T-cell (primary cell): ENCODE results near the gene HDAC1. TPM values are rescaled to one million over a fixed set of nuclear protein-coding genes. Genes with fewer than 3 reads are reported as not detected.
"Not testable (repeated sequence)": the region's sequence is repeated elsewhere in the genome, so short reads cannot be mapped to it uniquely, and the experiment has no call there.

Experiments used
- ATAC-seq, 4 experiments: fragments of 200-7000 bp in 3 of 4; fragments of 150-1000 bp in 1 of 4; cut with Tn5 transposase; replicated peaks in 1 of 4; 1 replicate in 3 of 4; 2 replicates in 1 of 4; pipeline ENCODE4 v1.10.0; 2021; ENCODE audit warnings: moderate library complexity in 3 of 4, mild to moderate bottlenecking in 2 of 4, moderate number of reproducible peaks in 1 of 4
- CTCF ChIA-PET, 2 donors: fragments of 300-600 bp; sonication (Branson Sonifier 250); formaldehyde crosslinking; loops; one replicate each; lab custom pipeline; 2022; ENCODE audit warnings: antibody characterized with exemption in 2 of 2; lab: Charles Lee
- POLR2A ChIA-PET, 2 donors: fragments of 300-600 bp; sonication (Branson Sonifier 250); formaldehyde crosslinking; loops; one replicate each; lab custom pipeline; 2022; ENCODE audit warnings: antibody characterized with exemption in 2 of 2; lab: Charles Lee
- DNase-seq, 35 experiments: peaks; one replicate each; pipeline versions ENCODE4 v3.0.0 to v3.0.0-alpha.2; 2013 to 2023
- H3K27ac ChIP-seq: one replicate; pipeline ENCODE4 v1.5.1; 2013; ENCODE audit warnings: low read length
- H3K27me3 ChIP-seq, 2 experiments: replicated peaks in 1 of 2; 1 replicate in 1 of 2; 2 replicates in 1 of 2; pipeline versions ENCODE4 v1.6.1 to v1.7.0; 2013; ENCODE audit warnings: low read length in 1 of 2, mixed read lengths in 1 of 2; ENCODE audit not compliant: control insufficient read depth in 2 of 2, insufficient read depth in 2 of 2; ENCODE audit errors: extremely low read depth in 1 of 2
- H3K36me3 ChIP-seq, 2 donors: 1 replicate in 1 of 2; 2 replicates in 1 of 2; pipeline versions ENCODE4 v1.6.1 to v1.7.0; 2013; ENCODE audit warnings: low read length in 1 of 2; ENCODE audit not compliant: control insufficient read depth in 2 of 2, insufficient read depth in 1 of 2; ENCODE audit errors: extremely low read depth in 1 of 2
- H3K4me1 ChIP-seq, 2 experiments: 1 replicate in 1 of 2; 2 replicates in 1 of 2; pipeline versions ENCODE4 v1.6.1 to v1.7.0; 2013; ENCODE audit warnings: low read length in 2 of 2, mixed read lengths in 1 of 2; ENCODE audit not compliant: insufficient read depth in 2 of 2, control insufficient read depth in 1 of 2; ENCODE audit errors: extremely low read depth in 1 of 2
- H3K4me3 ChIP-seq, 2 donors: 1 replicate in 1 of 2; 2 replicates in 1 of 2; pipeline versions ENCODE4 v1.5.1 to v1.7.0; 2013; ENCODE audit warnings: mild to moderate bottlenecking in 2 of 2, low read length in 1 of 2, moderate library complexity in 1 of 2; ENCODE audit not compliant: control insufficient read depth in 1 of 2; ENCODE audit errors: extremely low read depth in 1 of 2
- H3K9me3 ChIP-seq: 2 replicates; pipeline ENCODE4 v1.7.0; 2013
- H3K27ac Mint-ChIP-seq, 2 donors: one replicate each; pipeline ENCODE4 v1.8.0; 2020 to 2021; ENCODE audit warnings: mild to moderate bottlenecking in 2 of 2, mixed read lengths in 2 of 2
- H3K27me3 Mint-ChIP-seq, 2 donors: one replicate each; pipeline ENCODE4 v1.8.0; 2021 to 2022; ENCODE audit warnings: mixed read lengths in 2 of 2
- H3K36me3 Mint-ChIP-seq: one replicate; pipeline ENCODE4 v1.8.0; 2021; ENCODE audit warnings: mixed read lengths
- H3K4me1 Mint-ChIP-seq, 3 donors: one replicate each; pipeline ENCODE4 v1.8.0; 2020 to 2022; ENCODE audit warnings: mixed read lengths in 3 of 3, mild to moderate bottlenecking in 1 of 3
- H3K4me3 Mint-ChIP-seq, 3 donors: one replicate each; pipeline ENCODE4 v1.8.0; 2020 to 2022; ENCODE audit warnings: mild to moderate bottlenecking in 3 of 3, mixed read lengths in 3 of 3, moderate library complexity in 3 of 3
- H3K9me3 Mint-ChIP-seq, 3 donors: one replicate each; pipeline ENCODE4 v1.8.0; 2020 to 2022; ENCODE audit warnings: mixed read lengths in 3 of 3
- WGBS: methylation state at CpG from one replicate; pipeline ENCODE4 v1.1.5; 2013; ENCODE audit warnings: missing lambda C conversion rate; ENCODE audit not compliant: insufficient coverage; 5-methylcytosine and 5-hydroxymethylcytosine counted together
- total RNA-seq, 35 experiments: library from RNA in 6 of 35; stranded (reverse) in 6 of 35; fragments of 120-200 nt in 1 of 35; gene quantifications; one replicate each; pipeline versions ENCODE4 v1.2.1 to v1.2.4 and lab custom pipeline; 2013 to 2026

HDAC1 gene
- total RNA-seq, 5 donors from 2014 or later (not counting 1 experiment from before 2014, with no cell fraction given) = 117 to 153 (median 142) TPM

GRCh38 chr1:32263236-32263593 is 28.7 kb upstream of the HDAC1 start:
- Mint-ChIP-seq H3K27ac (peak overlapping the region; percentile 80 to 87), H3K36me3 (peaks cover 23% of the 10 kb centered on the region)
- H3K4me3 ChIP-seq = not testable (repeated sequence)

GRCh38 chr1:32263744-32264143 is 28.1 kb upstream of the HDAC1 start:
- H3K36me3 Mint-ChIP-seq = peaks cover 23% of the 10 kb centered on the region
- H3K9me3 Mint-ChIP-seq = no peaks in the 10 kb centered on the region
- Histone ChIP-seq H3K27me3 (no peaks in the 10 kb centered on the region), H3K27ac (peak overlapping the region; percentile 70), H3K4me3 (peak overlapping the region; percentile 5 to 18), H3K36me3 (peaks cover 0 to 47% of the 10 kb centered on the region in 2 donors), H3K9me3 (no peaks in the 10 kb centered on the region), H3K4me1 (peaks cover 42 to 95% of the 10 kb centered on the region in 2 experiments)
- ATAC-seq = peak; percentile 64 to 83 (median 68)
- ChIA-PET CTCF (no interaction called here), POLR2A (no interaction called here)
- H3K4me3 Mint-ChIP-seq = peak overlapping the region; percentile 49 to 72 (median 68)
- DNase-seq = peak in 5 of 35 experiments; percentile 27 to 51 (median 42)
- H3K4me1 Mint-ChIP-seq = peaks cover 59 to 64% (median 62%) of the 10 kb centered on the region in 3 donors
- H3K27me3 Mint-ChIP-seq = no peaks in the 10 kb centered on the region
- WGBS = no CpG with 5 or more reads among the region's 4 CpGs
- peak overlapping the region; percentile 87 to 94 for H3K27ac Mint-ChIP-seq

More at GRCh38 chr1:32263236-32263593, 28.7 kb upstream of the HDAC1 start:
- DNase-seq, H3K27me3 Mint-ChIP-seq, ATAC-seq, H3K9me3 ChIP-seq, H3K27me3 ChIP-seq, H3K9me3 Mint-ChIP-seq: not testable (repeated sequence)
- Histone ChIP-seq H3K4me1 (peaks cover 45 to 96% of the 10 kb centered on the region in 2 experiments), H3K36me3 (peaks cover 0 to 49% of the 10 kb centered on the region in 2 donors), H3K27ac (peak overlapping the region; percentile 70)
- ChIA-PET POLR2A (interaction anchor here in 1 of 2 donors (0.6 kb wide), 1 partner anchor 961 kb away, joined by 3 read pairs; no protein-coding TSS in a partner anchor), CTCF (interaction anchor here in 1 of 2 donors (1.4 kb wide), 1 partner anchor 14 kb away, joined by 7 read pairs; no protein-coding TSS in a partner anchor)
- H3K4me3 Mint-ChIP-seq = peak overlapping the region in 1 of 3 donors; percentile 68
- peaks cover 58 to 67% (median 65%) of the 10 kb centered on the region in 3 donors for H3K4me1 Mint-ChIP-seq
- WGBS = 89% methylated on average over 1 of the region's 4 CpGs

- no peaks in the 10 kb centered on the region for H3K27me3 Mint-ChIP-seq
- H3K9me3 Mint-ChIP-seq = no peaks in the 10 kb centered on the region
- WGBS = 82% methylated on average over 2 of the region's 9 CpGs
- ChIA-PET CTCF (interaction anchor here in 1 of 2 donors (0.6 to 1.6 kb wide), 2 partner anchors 18 to 22 kb away, joined by 3 read pairs; no protein-coding TSS in a partner anchor), POLR2A (interaction anchor here in 1 of 2 donors (0.6 kb wide), 1 partner anchor 44 kb away, joined by 6 read pairs; the partner anchor contains the start of genes EIF3I and TMEM234)
- H3K27ac Mint-ChIP-seq = peak overlapping the region; percentile 92 to 93
- Histone ChIP-seq H3K4me3 (no peak overlapping the region), H3K36me3 (peaks cover 0 to 39% of the 10 kb centered on the region in 2 donors), H3K27ac (peak overlapping the region; percentile 70), H3K4me1 (peaks cover 37 to 92% of the 10 kb centered on the region in 2 experiments), H3K9me3 (no peaks in the 10 kb centered on the region), H3K27me3 (no peaks in the 10 kb centered on the region)
- ATAC-seq (no peak), DNase-seq (no peak)
- H3K4me3 Mint-ChIP-seq = peak overlapping the region in 2 of 3 donors; percentile 47 to 68
- H3K4me1 Mint-ChIP-seq = peaks cover 55 to 64% (median 58%) of the 10 kb centered on the region in 3 donors
- peaks cover 19% of the 10 kb centered on the region for H3K36me3 Mint-ChIP-seq
These were observed 26.0 kb upstream of the HDAC1 start for GRCh38 chr1:32265846-32266245.

GRCh38 chr1:32266921-32267591 is 24.8 kb upstream of the HDAC1 start:
- Histone ChIP-seq H3K36me3 (peaks cover 0 to 42% of the 10 kb centered on the region in 2 donors), H3K27me3 (no peaks in the 10 kb centered on the region), H3K27ac (peak overlapping the region; percentile 57), H3K9me3 (no peaks in the 10 kb centered on the region), H3K4me1 (peaks cover 45 to 92% of the 10 kb centered on the region in 2 experiments), H3K4me3 (no peak overlapping the region)
- Mint-ChIP-seq H3K27me3 (no peaks in the 10 kb centered on the region), H3K4me3 (peak overlapping the region; percentile 68 to 74 (median 68)), H3K27ac (peak overlapping the region; percentile 97 to 99), H3K4me1 (peaks cover 67 to 71% (median 70%) of the 10 kb centered on the region in 3 donors), H3K9me3 (no peaks in the 10 kb centered on the region), H3K36me3 (peaks cover 19% of the 10 kb centered on the region)
- ATAC-seq = peak; percentile 54 to 79 (median 65)
- ChIA-PET CTCF (interaction anchor here in 1 of 2 donors (0.6 to 1.6 kb wide), 2 partner anchors 19 to 41 kb away, joined by 3 read pairs; no protein-coding TSS in a partner anchor), POLR2A (interaction anchor here (0.6 kb wide), 2 partner anchors 71 to 384 kb away, joined by 3 to 5 read pairs; partner anchors contain the start of gene RBBP4 (in 1 of the 2))
- WGBS = 59% methylated on average over 5 of the region's 7 CpGs
- peak in 1 of 35 experiments; percentile 57 for DNase-seq

GRCh38 chr1:32269744-32270143 is 22.1 kb upstream of the HDAC1 start:
- peak overlapping the region; percentile 91 to 93 for H3K27ac Mint-ChIP-seq
- H3K4me1 Mint-ChIP-seq = peaks cover 72 to 77% (median 75%) of the 10 kb centered on the region in 3 donors
- peaks cover 25% of the 10 kb centered on the region for H3K36me3 Mint-ChIP-seq
- ChIA-PET CTCF (interaction anchor here in 1 of 2 donors (0.6 to 1.0 kb wide), 2 partner anchors 12 to 450 kb away, joined by 3 to 7 read pairs; no protein-coding TSS in a partner anchor), POLR2A (interaction anchor here (0.6 kb wide), 2 partner anchors 45 to 62 kb away, joined by 5 to 7 read pairs; no protein-coding TSS in a partner anchor)
- peak overlapping the region in 2 of 3 donors; percentile 35 to 41 for H3K4me3 Mint-ChIP-seq
- Histone ChIP-seq H3K36me3 (peaks cover 0 to 35% of the 10 kb centered on the region in 2 donors), H3K27ac (peak overlapping the region; percentile 36), H3K9me3 (no peaks in the 10 kb centered on the region), H3K4me3 (no peak overlapping the region), H3K4me1 (peaks cover 43 to 92% of the 10 kb centered on the region in 2 experiments), H3K27me3 (no peaks in the 10 kb centered on the region)
- H3K27me3 Mint-ChIP-seq = no peaks in the 10 kb centered on the region
- DNase-seq = no peak
- no peaks in the 10 kb centered on the region for H3K9me3 Mint-ChIP-seq
- ATAC-seq = no peak
